ENCODE measurements around the gene BAZ1A. TPM values are rescaled to one million over a fixed set of nuclear protein-coding genes. Genes with fewer than 3 reads are reported as not detected.

Gene BAZ1A
- total and polyA plus RNA-seq, 2 of the 8 experiments (the other 6 are each of a cell fraction or from before 2014, with no cell fraction given): 8.0 to 23.1 TPM

GRCh38 chr14:34794941-34795340 is 80.2 kb downstream of the BAZ1A start (continued):
- TF ChIP-seq CBX8 (IDR thresholded peaks at IDR 0.05; ENCODE audit: borderline replicate concordance, low read depth, low read length): no peak
- TF ChIP-seq CHD2 (IDR thresholded peaks at IDR 0.05; ENCODE audit: low read length): no peak
- TF ChIP-seq KDM1A (IDR thresholded peaks at IDR 0.05; ENCODE audit: borderline replicate concordance, low read length): no peak
